ENCODE results near the gene TRPV6. TPM values are rescaled to one million over a fixed set of nuclear protein-coding genes. Genes with fewer than 3 reads are reported as not detected.

TRPV6 gene
- total RNA-seq, 2 experiments from 2014 or later: not detected

DNA sequence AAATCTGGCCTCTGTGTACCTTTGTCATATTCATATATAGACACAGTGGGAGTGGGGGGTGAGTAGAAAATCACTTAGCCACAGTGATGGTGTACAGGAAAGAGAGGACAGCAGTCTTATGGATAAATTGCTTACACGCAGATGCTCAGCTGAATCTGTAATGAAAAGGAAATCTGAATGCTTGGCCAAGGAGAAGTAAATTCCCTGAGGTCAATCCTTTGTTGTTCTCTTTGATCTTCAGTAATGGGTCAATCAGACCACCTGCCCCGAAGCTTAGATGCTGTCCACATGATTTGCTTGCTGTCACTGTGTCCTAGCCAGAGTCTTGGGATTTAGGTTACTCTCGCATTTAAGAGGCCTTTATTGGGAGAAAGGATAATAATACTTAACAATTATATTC lies 49.1 kb downstream of the TRPV6 start:
- DNase-seq: no peak
- H3K4me1 Mint-ChIP-seq: peaks cover 20% of the 10 kb centered on the region
- H3K4me3 Mint-ChIP-seq: no peak overlapping the region
- H3K36me3 Mint-ChIP-seq: no peaks in the 10 kb centered on the region
- H3K27me3 Mint-ChIP-seq: no peaks in the 10 kb centered on the region
- no peak overlapping the region for H3K27ac Mint-ChIP-seq
- no peaks in the 10 kb centered on the region for H3K9me3 Mint-ChIP-seq

DNA sequence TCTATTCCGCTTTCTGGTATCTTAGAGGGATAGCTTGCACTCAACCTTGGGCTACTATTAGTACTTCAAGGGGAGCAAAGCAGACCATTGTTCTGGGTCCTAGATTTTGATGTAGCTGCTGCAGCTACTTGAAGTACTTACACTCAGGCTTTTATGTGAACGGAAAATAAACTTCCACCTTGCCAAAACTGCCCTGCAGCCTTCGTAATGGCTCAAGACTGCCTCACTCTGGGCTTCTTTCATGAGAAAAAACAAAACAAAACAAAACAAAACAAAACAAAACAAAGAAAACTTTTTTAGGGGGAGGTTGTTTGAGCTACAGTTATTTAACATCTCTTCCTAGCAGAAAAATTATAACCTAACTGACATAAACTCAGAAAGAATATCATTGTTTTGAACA lies 50.1 kb downstream of the TRPV6 start:
- Mint-ChIP-seq H3K9me3 (no peaks in the 10 kb centered on the region), H3K4me1 (peaks cover 20% of the 10 kb centered on the region), H3K36me3 (no peaks in the 10 kb centered on the region), H3K27ac (no peak overlapping the region), H3K4me3 (no peak overlapping the region), H3K27me3 (no peaks in the 10 kb centered on the region)
- DNase-seq: no peak

DNA sequence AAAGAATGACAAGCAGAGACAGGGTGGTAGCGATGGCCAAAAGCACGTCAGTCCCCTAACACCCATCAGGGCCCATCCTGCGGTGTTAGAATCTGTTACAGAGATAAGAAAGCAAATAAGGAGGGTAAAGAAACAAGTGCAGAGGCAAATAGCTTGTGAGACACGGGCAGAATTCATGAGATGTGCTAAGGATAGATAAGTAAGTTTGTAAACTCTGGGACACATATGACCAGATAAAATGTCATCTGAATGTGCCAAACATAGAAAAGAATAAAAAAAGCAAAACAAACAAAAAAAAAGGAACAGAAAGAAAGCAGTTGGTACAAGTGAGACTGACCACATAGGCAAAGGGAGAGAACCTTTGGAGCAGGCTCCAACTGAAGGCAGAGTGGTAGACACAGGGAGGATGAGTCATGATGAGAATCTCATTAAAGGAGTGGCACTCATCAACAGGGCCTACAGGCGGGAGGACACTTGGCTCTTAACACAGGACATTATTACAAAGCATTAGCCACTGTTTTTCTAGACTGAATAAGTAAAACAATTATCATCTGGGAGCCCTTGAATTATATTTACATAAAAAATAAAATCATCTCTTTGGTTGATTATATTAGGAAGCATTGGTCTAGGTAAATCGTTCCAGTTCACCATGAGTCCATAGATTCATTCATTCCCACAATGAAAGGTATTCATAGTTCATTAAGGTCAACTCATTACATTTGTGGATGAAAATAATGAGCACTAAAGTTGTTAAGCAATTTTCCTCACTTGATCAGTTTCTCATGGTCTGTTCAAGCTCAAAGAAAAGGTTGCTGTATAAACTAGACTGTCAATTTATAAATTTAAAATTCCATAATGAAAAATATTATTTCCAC lies 52.1 kb downstream of the TRPV6 start:
- peaks cover 21% of the 10 kb centered on the region for H3K4me1 Mint-ChIP-seq
- no peak for DNase-seq
- H3K4me3 Mint-ChIP-seq: no peak overlapping the region
- no peaks in the 10 kb centered on the region for H3K27me3 Mint-ChIP-seq
- no peaks in the 10 kb centered on the region for H3K9me3 Mint-ChIP-seq
- no peaks in the 10 kb centered on the region for H3K36me3 Mint-ChIP-seq
- no peak overlapping the region for H3K27ac Mint-ChIP-seq

DNA sequence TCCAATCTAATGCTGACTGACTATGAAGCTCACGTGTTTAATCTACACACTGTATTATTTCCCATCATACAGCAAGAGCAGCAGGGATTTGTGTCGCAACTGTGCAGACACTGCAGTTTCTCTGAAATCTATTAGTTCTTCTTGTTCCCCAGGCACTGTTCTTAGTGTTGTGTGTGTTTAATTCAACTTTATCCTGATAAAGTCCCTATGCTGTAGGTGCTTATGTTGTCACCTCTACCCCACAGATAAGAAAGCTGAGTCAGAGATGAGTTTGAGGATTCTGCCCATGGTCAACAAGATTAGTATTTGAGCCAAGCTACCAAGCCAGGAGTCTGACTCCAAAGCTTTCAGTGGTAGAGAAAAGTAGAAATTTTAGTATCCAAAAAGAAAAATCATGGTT lies 53.1 kb downstream of the TRPV6 start:
- DNase-seq: no peak
- Mint-ChIP-seq H3K27ac (no peak overlapping the region), H3K4me3 (no peak overlapping the region), H3K27me3 (no peaks in the 10 kb centered on the region), H3K36me3 (no peaks in the 10 kb centered on the region), H3K9me3 (no peaks in the 10 kb centered on the region), H3K4me1 (peaks cover 27% of the 10 kb centered on the region)

DNA sequence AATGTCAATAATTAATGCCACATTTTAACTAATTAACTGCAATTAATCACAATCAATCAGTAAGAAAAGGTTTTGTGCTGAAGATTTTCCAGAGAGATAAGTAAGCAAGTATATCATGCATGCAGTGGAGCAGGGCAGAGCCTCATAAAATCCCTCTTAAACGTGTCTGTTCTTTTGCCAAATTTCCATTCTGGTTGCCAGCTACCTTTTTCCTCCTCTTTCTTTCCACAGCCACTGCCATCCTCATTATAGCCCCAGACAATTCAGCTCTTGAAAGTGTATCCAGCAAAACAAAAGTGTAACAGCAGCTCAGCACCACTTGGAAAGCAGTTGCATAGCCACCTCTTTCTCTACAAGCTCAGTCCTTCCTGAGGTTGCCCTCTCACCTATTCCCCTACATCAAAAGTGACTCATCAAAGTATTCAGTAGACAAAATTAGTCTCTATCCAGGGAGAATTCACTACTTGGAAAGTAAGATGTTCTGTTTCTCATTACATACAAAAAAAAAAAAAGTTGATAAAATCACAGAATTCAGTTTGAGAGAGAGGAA lies 57.5 kb downstream of the TRPV6 start:
- H3K4me1 Mint-ChIP-seq: peaks cover 11% of the 10 kb centered on the region
- no peak overlapping the region for H3K4me3 Mint-ChIP-seq
- peaks cover 9% of the 10 kb centered on the region for H3K9me3 Mint-ChIP-seq
- DNase-seq: no peak
- peaks cover 6% of the 10 kb centered on the region for H3K36me3 Mint-ChIP-seq
- peaks cover 4% of the 10 kb centered on the region for H3K27me3 Mint-ChIP-seq
- H3K27ac Mint-ChIP-seq: no peak overlapping the region

DNA sequence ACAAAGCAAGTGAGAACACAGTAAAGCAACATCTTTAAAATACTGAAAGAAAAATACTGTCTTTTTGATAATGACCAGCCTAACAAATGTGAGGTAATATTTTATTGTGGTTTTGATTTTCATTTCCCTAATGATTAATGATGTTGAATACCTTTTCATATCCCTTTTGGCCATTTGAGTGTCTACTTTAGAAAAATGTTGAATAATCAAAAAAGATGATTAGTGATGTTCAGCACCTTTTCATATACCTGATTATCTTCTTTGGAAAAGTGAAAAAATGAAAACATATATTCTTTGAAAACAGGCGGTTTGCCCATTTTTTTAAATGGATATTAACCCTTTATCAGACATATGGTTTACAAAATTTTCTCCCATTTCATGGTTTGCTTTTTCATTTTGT lies 62.8 kb downstream of the TRPV6 start:
- Mint-ChIP-seq H3K27me3 (peaks cover 6% of the 10 kb centered on the region), H3K4me3 (no peak overlapping the region), H3K9me3 (peaks cover 18% of the 10 kb centered on the region), H3K4me1 (peaks cover 9% of the 10 kb centered on the region), H3K27ac (no peak overlapping the region), H3K36me3 (peaks cover 13% of the 10 kb centered on the region)
- DNase-seq: no peak

Other genes with a start within 250 kb of the TRPV6 start
- not detected for gene PRSS1, start 136.3 kb downstream of the TRPV6 start, total RNA-seq
- gene PRSS2, start 114.8 kb downstream of the TRPV6 start, total RNA-seq: not detected
- 10 to 100 TPM in 1 of 2 experiments, 1 to 10 TPM in 1; 9.0 to 10.0 TPM for gene EPHB6, start 30.7 kb downstream of the TRPV6 start, total RNA-seq
- not detected for gene TRPV5, start 48.0 kb upstream of the TRPV6 start, total RNA-seq
- gene LLCFC1, start 53.7 kb upstream of the TRPV6 start, total RNA-seq: not detected
- gene KEL, start 76.6 kb upstream of the TRPV6 start, total RNA-seq: under 1 TPM in 1 of 2 experiments, not detected in 1; 0.16 TPM
- gene OR9A2, start 141.4 kb upstream of the TRPV6 start, total RNA-seq: not detected
- gene OR6V1, start 166.6 kb upstream of the TRPV6 start, total RNA-seq: not detected
- not detected for gene PIP, start 246.3 kb upstream of the TRPV6 start, total RNA-seq